CD14-positive monocyte (primary cell): ENCODE results near the gene HIBCH. TPM values are rescaled to one million over a fixed set of nuclear protein-coding genes. Genes with fewer than 3 reads are reported as not detected.

Experiments used
- DNase-seq, 3 donors: peaks; one replicate each; pipeline ENCODE4 v3.0.0-alpha.2; 2011 to 2022
- H2AFZ ChIP-seq: 2 replicates; pipeline ENCODE4 v1.6.0; 2012; ENCODE audit warnings: mild to moderate bottlenecking, low read depth, low read length, inconsistent platforms; ENCODE audit not compliant: insufficient read depth, poor library complexity, severe bottlenecking
- H3K27ac ChIP-seq, 2 donors: 1 replicate in 1 of 2; 2 replicates in 1 of 2; pipeline ENCODE4 v1.5.1; 2012 to 2013; ENCODE audit warnings: low read length in 2 of 2, control low read depth in 1 of 2, inconsistent platforms in 1 of 2, low read depth in 1 of 2, mild to moderate bottlenecking in 1 of 2
- H3K27me3 ChIP-seq, 2 donors: one replicate each; pipeline versions ENCODE4 v1.6.0 to v1.6.1; 2011 to 2013; ENCODE audit warnings: low read length in 2 of 2; ENCODE audit not compliant: control insufficient read depth in 2 of 2, insufficient read depth in 2 of 2
- H3K36me3 ChIP-seq, 2 donors: replicated peaks in 1 of 2; 1 replicate in 1 of 2; 2 replicates in 1 of 2; pipeline versions ENCODE4 v1.5.1 to v1.6.1; 2012 to 2013; ENCODE audit warnings: low read length in 2 of 2, control low read depth in 1 of 2, inconsistent platforms in 1 of 2, mild to moderate bottlenecking in 1 of 2; ENCODE audit not compliant: insufficient read depth in 2 of 2, control insufficient read depth in 1 of 2
- H3K4me1 ChIP-seq, 2 donors: 1 replicate in 1 of 2; 2 replicates in 1 of 2; pipeline versions ENCODE4 v1.5.1 to v1.6.1; 2012 to 2013; ENCODE audit warnings: low read length in 2 of 2, control low read depth in 1 of 2, inconsistent platforms in 1 of 2, mild to moderate bottlenecking in 1 of 2, moderate library complexity in 1 of 2; ENCODE audit not compliant: insufficient read depth in 2 of 2, control insufficient read depth in 1 of 2
- H3K4me2 ChIP-seq: replicated peaks from 2 replicates; pipeline ENCODE3; 2012; ENCODE audit warnings: low read length, moderate library complexity, mild to moderate bottlenecking; ENCODE audit not compliant: poor library complexity, severe bottlenecking; ENCODE audit errors: extremely low read depth
- H3K4me3 ChIP-seq, 3 experiments: fragments of 200-600 bp in 1 of 3; sonication (generic) in 1 of 3; replicated peaks in 1 of 3; 1 replicate in 2 of 3; 2 replicates in 1 of 3; pipeline ENCODE4 v1.5.1; 2011 to 2013; ENCODE audit warnings: low read length in 3 of 3, mild to moderate bottlenecking in 3 of 3, control low read depth in 2 of 3, low read depth in 2 of 3, inconsistent platforms in 1 of 3, moderate library complexity in 1 of 3
- H3K79me2 ChIP-seq: 2 replicates; pipeline ENCODE4 v1.6.0; 2012; ENCODE audit warnings: mild to moderate bottlenecking, control low read depth, inconsistent platforms, low read length, moderate library complexity; ENCODE audit not compliant: insufficient read depth
- H3K9ac ChIP-seq: 2 replicates; pipeline ENCODE4 v1.6.0; 2017; ENCODE audit warnings: low read length, mild to moderate bottlenecking; ENCODE audit not compliant: insufficient read depth, poor library complexity, severe bottlenecking
- H3K9me3 ChIP-seq, 2 donors: replicated peaks in 1 of 2; 1 replicate in 1 of 2; 2 replicates in 1 of 2; pipeline versions ENCODE4 v1.5.1 to v1.6.1; 2012 to 2013; ENCODE audit warnings: low read length in 2 of 2, control low read depth in 1 of 2; ENCODE audit not compliant: control insufficient read depth in 1 of 2, insufficient read depth in 1 of 2
- H4K20me1 ChIP-seq: 2 replicates; pipeline ENCODE4 v1.6.0; 2012; ENCODE audit warnings: mild to moderate bottlenecking, low read length, control low read depth, moderate library complexity; ENCODE audit not compliant: insufficient read depth
- H3K27ac Mint-ChIP-seq, 7 donors: one replicate each; pipeline ENCODE4 v1.8.0; 2020; ENCODE audit warnings: mild to moderate bottlenecking in 7 of 7, mixed read lengths in 7 of 7, moderate library complexity in 6 of 7, inconsistent platforms in 2 of 7
- H3K27me3 Mint-ChIP-seq, 3 donors: one replicate each; pipeline ENCODE4 v1.8.0; 2021 to 2022; ENCODE audit warnings: low read depth in 3 of 3, mild to moderate bottlenecking in 3 of 3, mixed read lengths in 3 of 3, moderate library complexity in 3 of 3, inconsistent platforms in 1 of 3
- H3K36me3 Mint-ChIP-seq, 2 donors: one replicate each; pipeline ENCODE4 v1.8.0; 2020; ENCODE audit warnings: mixed read lengths in 2 of 2, inconsistent platforms in 1 of 2, mild to moderate bottlenecking in 1 of 2
- H3K4me1 Mint-ChIP-seq: one replicate; pipeline ENCODE4 v1.8.0; 2020; ENCODE audit warnings: mild to moderate bottlenecking, mixed read lengths
- H3K4me3 Mint-ChIP-seq, 2 donors: one replicate each; pipeline ENCODE4 v1.8.0; 2020; ENCODE audit warnings: mild to moderate bottlenecking in 2 of 2, mixed read lengths in 2 of 2, moderate library complexity in 1 of 2
- H3K9me3 Mint-ChIP-seq, 7 donors: one replicate each; pipeline ENCODE4 v1.8.0; 2020 to 2022; ENCODE audit warnings: mixed read lengths in 7 of 7, mild to moderate bottlenecking in 6 of 7, moderate library complexity in 6 of 7, inconsistent platforms in 2 of 7
- CTCF ChIP-seq: fragments of 200-600 bp; IDR thresholded peaks from one replicate; pipeline ENCODE4 v1.8.0; 2022; ENCODE audit warnings: antibody characterized with exemption, mild to moderate bottlenecking
- WGBS: methylation state at CpG from one replicate; pipeline ENCODE4 v1.1.5; 2013; ENCODE audit warnings: missing lambda C conversion rate; ENCODE audit not compliant: insufficient coverage; 5-methylcytosine and 5-hydroxymethylcytosine counted together
- intact Hi-C, 2 donors: fragments of 100-400 bp; cut with micrococcal nuclease; formaldehyde crosslinking; loops; one replicate each; pipeline versions ENCODE4 v1.15.0 to v1.15.1; 2023
- polyA plus RNA-seq, 3 donors: library from polyadenylated mRNA; depleted of rRNA in 1 of 3; unstranded in 2 of 3; stranded (reverse) in 1 of 3; fragments of 300-500 nt in 2 of 3; fragments of >200 nt in 1 of 3; fragmentation: Illumina TruSeq in 2 of 3; gene quantifications; 1 replicate in 2 of 3; 2 replicates in 1 of 3; pipeline ENCODE4 v1.2.3, GENCODE V29; 2012 to 2021

The HIBCH gene
- polyA plus RNA-seq, 3 donors, result 3.3 to 8.2 (median 7.3) TPM

GRCh38 chr2:190255676-190256075 lies 64.0 kb downstream of the HIBCH start:
- no peak overlapping the region for H3K4me2 ChIP-seq
- no peaks in the 10 kb centered on the region for H4K20me1 ChIP-seq
- no peak overlapping the region for H3K4me3 Mint-ChIP-seq
- no peaks in the 10 kb centered on the region for H3K27me3 Mint-ChIP-seq
- H3K9ac ChIP-seq, result no peak overlapping the region
- intact Hi-C loops, result no loop called here
- H3K9me3 Mint-ChIP-seq, result peaks cover 4 to 13% (median 9%) of the 10 kb centered on the region in 7 donors
- 100% methylated on average over 1 of the region's 3 CpGs for WGBS
- no peaks in the 10 kb centered on the region for H3K79me2 ChIP-seq
- H3K9me3 ChIP-seq, result peaks cover 10 to 12% of the 10 kb centered on the region in 2 donors
- peaks cover 27 to 60% of the 10 kb centered on the region in 2 donors for H3K36me3 ChIP-seq
- no peak overlapping the region for H3K4me3 ChIP-seq
- H3K27me3 ChIP-seq, result no peaks in the 10 kb centered on the region
- no peak for TF ChIP-seq CTCF
- no peaks in the 10 kb centered on the region for H3K4me1 Mint-ChIP-seq
- H3K36me3 Mint-ChIP-seq, result peaks cover 47 to 48% of the 10 kb centered on the region in 2 donors
- no peak for DNase-seq
- no peaks in the 10 kb centered on the region for H3K4me1 ChIP-seq
- no peak overlapping the region for H2AFZ ChIP-seq
- no peak overlapping the region for H3K27ac ChIP-seq
- H3K27ac Mint-ChIP-seq, result no peak overlapping the region

- Histone ChIP-seq H3K27me3 (no peaks in the 10 kb centered on the region), H3K4me2 (no peak overlapping the region), H3K27ac (no peak overlapping the region), H4K20me1 (no peaks in the 10 kb centered on the region), H3K4me1 (no peaks in the 10 kb centered on the region), H3K79me2 (no peaks in the 10 kb centered on the region), H3K9ac (no peak overlapping the region), H3K36me3 (peaks cover 22 to 53% of the 10 kb centered on the region in 2 donors), H3K9me3 (peaks cover 10 to 11% of the 10 kb centered on the region in 2 donors), H2AFZ (no peak overlapping the region), H3K4me3 (no peak overlapping the region)
- WGBS, result 100% methylated on average over 2 of the region's 3 CpGs
- Mint-ChIP-seq H3K4me3 (no peak overlapping the region), H3K27me3 (no peaks in the 10 kb centered on the region), H3K36me3 (peaks cover 47 to 49% of the 10 kb centered on the region in 2 donors), H3K4me1 (no peaks in the 10 kb centered on the region), H3K27ac (no peak overlapping the region), H3K9me3 (peaks cover 4 to 13% (median 8%) of the 10 kb centered on the region in 7 donors)
- TF ChIP-seq CTCF, result no peak
- intact Hi-C loops, result no loop called here
- no peak for DNase-seq
Measured at GRCh38 chr2:190254063-190254850, 65.4 kb downstream of the HIBCH start.
